ENCODE measurements around the gene ENO1.
"Not testable (repeated sequence)": the region's sequence is repeated elsewhere in the genome, so short reads cannot be mapped to it uniquely, and the experiment has no call there.

ENO1 gene

GRCh38 chr1:8878448-8878697 lies at the start of gene ENO1:
TSS of gene ENO1 (minus strand) at chr1:8878686. CDS start at chr1:8874908, 3,778 bp downstream.
- H3K36me3 ChIP-seq (ENCODE audit: control insufficient read depth, insufficient read depth, low read length) = peaks cover 36% of the 10 kb centered on the region
- peak within 1 kb of the TSS; percentile 92 for H3K4me3 ChIP-seq (ENCODE audit: low read depth, low read length)
- H3K9me3 ChIP-seq (ENCODE audit: control insufficient read depth, insufficient read depth, low read length) = no peaks in the 10 kb centered on the region
- no peaks in the 10 kb centered on the region for H3K27me3 ChIP-seq (ENCODE audit: control insufficient read depth, insufficient read depth, low read length)
- peaks cover 45% of the 10 kb centered on the region for H3K4me1 ChIP-seq (ENCODE audit: control insufficient read depth, insufficient read depth, low read length)
- peak within 1 kb of the TSS; percentile 97 for H3K27ac ChIP-seq (ENCODE audit: low read depth, low read length)
- peak within 1 kb of the TSS; percentile 97 for H3K9ac ChIP-seq (ENCODE audit: low read depth, low read length)

GRCh38 chr1:8926707-8927694 lies 48.5 kb upstream of the ENO1 start:
- no peaks in the 10 kb centered on the region for H3K36me3 ChIP-seq (ENCODE audit: control insufficient read depth, insufficient read depth, low read length)
- H3K9me3 ChIP-seq (ENCODE audit: control insufficient read depth, insufficient read depth, low read length) = no peaks in the 10 kb centered on the region
- no peak overlapping the region for H3K4me3 ChIP-seq (ENCODE audit: low read depth, low read length)
- H3K27ac ChIP-seq (ENCODE audit: low read depth, low read length) = no peak overlapping the region
- no peak overlapping the region for H3K9ac ChIP-seq (ENCODE audit: low read depth, low read length)
- H3K27me3 ChIP-seq (ENCODE audit: control insufficient read depth, insufficient read depth, low read length) = no peaks in the 10 kb centered on the region
- H3K4me1 ChIP-seq (ENCODE audit: control insufficient read depth, insufficient read depth, low read length) = no peaks in the 10 kb centered on the region

DNA sequence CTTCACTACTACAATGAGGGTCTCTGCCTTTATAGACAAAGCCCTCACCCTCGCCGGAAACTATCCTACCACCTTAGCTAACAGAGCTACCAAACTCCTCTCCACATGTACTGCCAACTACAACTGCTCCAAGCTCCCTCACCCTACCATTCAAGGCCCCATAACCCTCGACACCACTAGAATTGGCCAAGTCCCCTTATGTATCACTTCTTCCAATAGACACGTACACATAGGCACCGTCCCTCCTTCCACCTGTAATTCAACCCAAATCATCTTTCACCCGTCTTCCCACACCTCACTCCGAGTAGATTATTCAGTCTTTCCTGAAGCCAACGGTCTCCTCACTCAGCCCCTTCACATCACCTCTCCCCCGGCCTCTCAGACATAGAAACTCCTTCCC lies 47.5 kb upstream of the ENO1 start:
- Histone ChIP-seq H3K4me1 (ENCODE audit: control insufficient read depth, insufficient read depth, low read length) (no peaks in the 10 kb centered on the region), H3K9me3 (ENCODE audit: control insufficient read depth, insufficient read depth, low read length) (no peaks in the 10 kb centered on the region), H3K27ac (ENCODE audit: low read depth, low read length) (no peak overlapping the region), H3K4me3 (ENCODE audit: low read depth, low read length) (no peak overlapping the region), H3K27me3 (ENCODE audit: control insufficient read depth, insufficient read depth, low read length) (no peaks in the 10 kb centered on the region), H3K9ac (ENCODE audit: low read depth, low read length) (no peak overlapping the region), H3K36me3 (ENCODE audit: control insufficient read depth, insufficient read depth, low read length) (no peaks in the 10 kb centered on the region)

DNA sequence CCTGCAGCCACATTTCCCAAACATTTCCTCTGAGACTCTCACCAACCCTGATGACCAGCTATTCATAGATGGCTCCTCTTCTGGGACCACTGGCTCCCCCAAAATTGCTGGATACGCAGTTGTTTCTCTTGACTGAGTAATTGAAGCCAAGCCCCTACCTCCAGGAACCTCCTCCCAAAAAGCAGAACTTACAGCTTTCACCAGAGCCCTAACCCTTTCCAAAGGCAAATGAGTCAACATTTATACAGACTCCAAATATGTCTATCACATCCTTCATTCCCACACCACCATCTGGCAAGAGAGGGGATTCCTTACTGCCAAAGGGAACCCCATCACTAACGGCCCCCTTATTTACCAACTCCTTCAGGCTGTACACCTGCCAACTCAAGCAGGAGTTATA lies 46.9 kb upstream of the ENO1 start:
- Histone ChIP-seq H3K4me3 (ENCODE audit: low read depth, low read length) (no peak overlapping the region), H3K27ac (ENCODE audit: low read depth, low read length) (no peak overlapping the region), H3K36me3 (ENCODE audit: control insufficient read depth, insufficient read depth, low read length) (no peaks in the 10 kb centered on the region), H3K4me1 (ENCODE audit: control insufficient read depth, insufficient read depth, low read length) (no peaks in the 10 kb centered on the region), H3K9ac (ENCODE audit: low read depth, low read length) (no peak overlapping the region), H3K9me3 (ENCODE audit: control insufficient read depth, insufficient read depth, low read length) (no peaks in the 10 kb centered on the region), H3K27me3 (ENCODE audit: control insufficient read depth, insufficient read depth, low read length) (no peaks in the 10 kb centered on the region)

- no peak overlapping the region for H3K9ac ChIP-seq (ENCODE audit: low read depth, low read length)
- H3K27ac ChIP-seq (ENCODE audit: low read depth, low read length) = no peak overlapping the region
These were observed 44.5 kb upstream of the ENO1 start for GRCh38 chr1:8922962-8923361.

GRCh38 chr1:8917536-8917935 lies 39.0 kb upstream of the ENO1 start:
- H3K4me3 ChIP-seq (ENCODE audit: low read depth, low read length); H3K9ac ChIP-seq (ENCODE audit: low read depth, low read length); H3K27me3 ChIP-seq (ENCODE audit: control insufficient read depth, insufficient read depth, low read length); H3K9me3 ChIP-seq (ENCODE audit: control insufficient read depth, insufficient read depth, low read length); H3K27ac ChIP-seq (ENCODE audit: low read depth, low read length); H3K36me3 ChIP-seq (ENCODE audit: control insufficient read depth, insufficient read depth, low read length): not testable (repeated sequence)
- H3K4me1 ChIP-seq (ENCODE audit: control insufficient read depth, insufficient read depth, low read length) = peaks cover 20% of the 10 kb centered on the region

More at GRCh38 chr1:8922962-8923361, 44.5 kb upstream of the ENO1 start:
- H3K4me3 ChIP-seq (ENCODE audit: low read depth, low read length) = no peak overlapping the region
- H3K36me3 ChIP-seq (ENCODE audit: control insufficient read depth, insufficient read depth, low read length) = no peaks in the 10 kb centered on the region
- no peaks in the 10 kb centered on the region for H3K4me1 ChIP-seq (ENCODE audit: control insufficient read depth, insufficient read depth, low read length)
- no peaks in the 10 kb centered on the region for H3K27me3 ChIP-seq (ENCODE audit: control insufficient read depth, insufficient read depth, low read length)
- no peaks in the 10 kb centered on the region for H3K9me3 ChIP-seq (ENCODE audit: control insufficient read depth, insufficient read depth, low read length)

DNA sequence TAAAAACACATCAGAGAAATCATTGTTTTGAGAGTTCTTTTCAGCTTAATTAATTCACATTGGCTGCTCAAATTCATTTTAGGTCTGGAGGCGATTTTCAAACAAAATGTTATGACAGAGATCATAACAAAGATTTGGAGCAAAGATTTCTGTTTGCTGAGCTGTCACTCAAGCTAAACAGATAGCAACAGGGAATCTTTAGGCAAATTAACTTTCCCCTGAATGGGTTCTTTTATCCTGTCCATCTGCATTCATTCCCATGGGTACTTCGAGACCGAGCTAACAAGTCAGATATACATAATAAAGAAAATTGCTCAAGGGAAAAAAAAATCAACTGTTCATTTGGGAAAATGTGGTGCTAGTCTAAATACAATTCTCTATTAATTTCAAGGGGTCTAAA lies 37.0 kb upstream of the ENO1 start:
- H3K9me3 ChIP-seq (ENCODE audit: control insufficient read depth, insufficient read depth, low read length) = peaks cover 2% of the 10 kb centered on the region; the same call in 1 of the 2 replicates
- peak overlapping the region; percentile 85 for H3K27ac ChIP-seq (ENCODE audit: low read depth, low read length)
- peaks cover 28% of the 10 kb centered on the region for H3K4me1 ChIP-seq (ENCODE audit: control insufficient read depth, insufficient read depth, low read length)
- no peaks in the 10 kb centered on the region for H3K36me3 ChIP-seq (ENCODE audit: control insufficient read depth, insufficient read depth, low read length)
- H3K27me3 ChIP-seq (ENCODE audit: control insufficient read depth, insufficient read depth, low read length) = no peaks in the 10 kb centered on the region
- H3K4me3 ChIP-seq (ENCODE audit: low read depth, low read length) = no peak overlapping the region
- H3K9ac ChIP-seq (ENCODE audit: low read depth, low read length) = no peak overlapping the region

DNA sequence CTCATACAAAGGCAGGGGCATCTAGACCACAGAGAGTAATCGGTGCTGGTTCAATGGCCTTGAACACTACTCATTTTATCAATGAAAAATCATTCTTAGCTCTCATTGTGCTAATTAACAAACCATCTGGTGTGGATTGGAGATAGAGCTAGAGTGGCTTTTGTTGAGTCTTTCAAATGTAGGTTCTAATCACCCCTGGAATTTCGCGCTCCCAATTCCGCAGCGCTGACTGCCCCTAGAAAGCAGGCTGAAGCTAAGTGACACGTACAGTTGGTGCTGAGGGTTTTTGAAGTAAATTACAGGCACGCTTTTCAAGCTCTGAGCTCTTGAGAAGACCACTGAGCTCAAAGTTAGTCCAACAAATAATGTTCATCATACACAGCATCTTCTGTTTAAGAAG lies 36.0 kb upstream of the ENO1 start:
- Histone ChIP-seq H3K27ac (ENCODE audit: low read depth, low read length) (peak overlapping the region; percentile 85), H3K4me1 (ENCODE audit: control insufficient read depth, insufficient read depth, low read length) (peaks cover 28% of the 10 kb centered on the region), H3K4me3 (ENCODE audit: low read depth, low read length) (no peak overlapping the region), H3K36me3 (ENCODE audit: control insufficient read depth, insufficient read depth, low read length) (no peaks in the 10 kb centered on the region), H3K27me3 (ENCODE audit: control insufficient read depth, insufficient read depth, low read length) (no peaks in the 10 kb centered on the region), H3K9ac (ENCODE audit: low read depth, low read length) (no peak overlapping the region), H3K9me3 (ENCODE audit: control insufficient read depth, insufficient read depth, low read length) (peaks cover 2% of the 10 kb centered on the region; the same call in 1 of the 2 replicates)

- Histone ChIP-seq H3K9ac (ENCODE audit: low read depth, low read length) (no peak overlapping the region), H3K4me3 (ENCODE audit: low read depth, low read length) (no peak overlapping the region), H3K36me3 (ENCODE audit: control insufficient read depth, insufficient read depth, low read length) (no peaks in the 10 kb centered on the region), H3K27me3 (ENCODE audit: control insufficient read depth, insufficient read depth, low read length) (no peaks in the 10 kb centered on the region), H3K9me3 (ENCODE audit: control insufficient read depth, insufficient read depth, low read length) (peaks cover 2% of the 10 kb centered on the region; the same call in 1 of the 2 replicates), H3K4me1 (ENCODE audit: control insufficient read depth, insufficient read depth, low read length) (peaks cover 33% of the 10 kb centered on the region), H3K27ac (ENCODE audit: low read depth, low read length) (peak overlapping the region; percentile 53)
These were observed 35.0 kb upstream of the ENO1 start for GRCh38 chr1:8913457-8913856.

DNA sequence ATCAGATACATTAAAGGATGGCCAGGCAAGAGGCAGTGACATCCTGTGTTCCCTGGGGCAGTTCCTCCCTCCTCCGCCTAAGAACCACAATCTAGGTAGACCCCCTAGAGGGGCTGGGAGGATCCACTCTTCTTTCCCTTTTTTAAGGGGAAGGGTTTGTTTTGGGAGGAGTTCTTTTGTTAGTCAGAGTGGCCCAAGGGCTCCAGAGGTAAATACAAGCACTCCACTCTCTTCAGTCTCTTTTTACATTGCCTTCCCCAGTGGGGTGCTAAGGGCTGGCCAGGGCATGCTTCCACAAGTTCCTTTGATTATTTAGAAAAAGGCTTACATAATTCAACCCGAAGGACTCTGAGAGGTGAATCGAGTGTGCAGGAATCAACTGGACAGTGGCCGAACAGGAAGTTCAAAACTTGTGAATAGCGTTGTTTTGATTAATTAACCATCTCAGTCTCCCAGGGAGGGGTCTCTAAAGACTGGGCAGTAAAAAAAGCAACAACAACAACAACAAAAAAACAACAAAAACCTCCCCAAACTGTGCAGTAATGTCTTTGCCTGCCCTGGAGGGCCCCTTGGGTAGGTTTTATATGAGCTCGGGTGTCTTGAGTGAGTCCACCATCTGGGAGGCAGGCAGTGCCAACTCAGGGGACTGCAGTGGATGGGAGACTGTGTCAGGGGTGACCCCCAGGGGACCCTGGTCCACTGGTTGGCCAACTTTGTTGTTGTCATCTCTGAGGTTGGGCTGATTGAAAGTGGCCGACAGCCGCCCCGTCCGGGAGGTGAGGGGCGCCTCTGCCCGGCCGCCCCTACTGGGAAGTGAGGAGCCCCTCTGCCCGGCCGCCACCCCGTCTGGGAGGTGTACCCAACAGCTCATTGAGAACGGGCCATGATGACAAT lies 33.2 kb upstream of the ENO1 start:
- Histone ChIP-seq H3K4me3 (ENCODE audit: low read depth, low read length) (no peak overlapping the region), H3K27me3 (ENCODE audit: control insufficient read depth, insufficient read depth, low read length) (no peaks in the 10 kb centered on the region), H3K9ac (ENCODE audit: low read depth, low read length) (no peak overlapping the region), H3K27ac (ENCODE audit: low read depth, low read length) (peak overlapping the region; percentile 90), H3K4me1 (ENCODE audit: control insufficient read depth, insufficient read depth, low read length) (peaks cover 37% of the 10 kb centered on the region), H3K9me3 (ENCODE audit: control insufficient read depth, insufficient read depth, low read length) (peaks cover 2% of the 10 kb centered on the region; the same call in 1 of the 2 replicates), H3K36me3 (ENCODE audit: control insufficient read depth, insufficient read depth, low read length) (no peaks in the 10 kb centered on the region)

- H3K9me3 ChIP-seq (ENCODE audit: control insufficient read depth, insufficient read depth, low read length) = peaks cover 2% of the 10 kb centered on the region; the same call in 1 of the 2 replicates
- H3K9ac ChIP-seq (ENCODE audit: low read depth, low read length) = no peak overlapping the region
- no peaks in the 10 kb centered on the region for H3K36me3 ChIP-seq (ENCODE audit: control insufficient read depth, insufficient read depth, low read length)
- H3K4me3 ChIP-seq (ENCODE audit: low read depth, low read length) = no peak overlapping the region
- H3K4me1 ChIP-seq (ENCODE audit: control insufficient read depth, insufficient read depth, low read length) = peaks cover 34% of the 10 kb centered on the region
- H3K27me3 ChIP-seq (ENCODE audit: control insufficient read depth, insufficient read depth, low read length) = no peaks in the 10 kb centered on the region
- H3K27ac ChIP-seq (ENCODE audit: low read depth, low read length) = peak overlapping the region; percentile 90
These were observed 32.4 kb upstream of the ENO1 start for GRCh38 chr1:8910914-8911313.

Data from HUES48 (cell line).